ENCODE results near the gene ANKRD9.

Gene ANKRD9

DNA sequence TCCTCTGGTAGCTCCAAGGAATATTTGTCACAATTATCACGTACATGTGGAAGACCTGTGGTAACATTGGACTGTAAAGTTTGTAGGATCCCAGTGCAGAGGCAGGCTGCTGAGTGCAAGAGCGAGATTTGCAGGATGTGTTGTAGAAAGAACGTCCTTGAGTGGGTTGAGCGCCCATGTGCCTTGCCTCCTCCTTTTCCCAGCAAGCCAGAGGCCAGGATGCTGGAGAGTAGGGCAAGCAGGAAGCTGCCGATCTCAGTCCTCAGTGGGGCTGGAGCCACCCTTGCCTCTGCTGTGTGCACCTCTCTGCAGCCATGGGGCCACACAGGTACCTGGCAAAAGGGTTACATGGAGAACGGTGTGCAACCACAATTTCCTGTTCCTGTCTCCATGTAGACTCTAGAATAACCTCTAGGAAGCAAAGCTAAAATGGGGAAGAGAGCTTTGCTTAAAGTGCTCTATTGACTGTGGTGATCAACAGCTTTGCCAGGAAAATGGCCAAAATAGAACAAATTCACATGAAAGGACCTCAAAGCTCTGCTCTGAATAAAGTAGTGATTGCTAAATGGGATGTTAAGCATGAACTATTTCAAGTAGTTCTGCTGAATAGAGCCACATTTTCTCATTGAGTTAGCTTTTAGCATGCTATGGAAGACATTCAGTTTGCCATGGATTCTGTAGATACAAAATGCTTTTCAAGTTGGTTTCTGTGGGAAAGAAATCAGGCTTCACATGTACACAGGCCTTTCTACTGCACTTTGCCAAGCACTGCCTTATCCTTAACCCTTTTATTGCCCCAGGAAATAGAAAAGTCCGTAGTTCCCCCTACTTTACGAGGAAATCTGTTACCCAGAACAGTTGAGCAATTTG lies 37.4 kb downstream of the ANKRD9 start:
- DNase-seq: no peak

DNA sequence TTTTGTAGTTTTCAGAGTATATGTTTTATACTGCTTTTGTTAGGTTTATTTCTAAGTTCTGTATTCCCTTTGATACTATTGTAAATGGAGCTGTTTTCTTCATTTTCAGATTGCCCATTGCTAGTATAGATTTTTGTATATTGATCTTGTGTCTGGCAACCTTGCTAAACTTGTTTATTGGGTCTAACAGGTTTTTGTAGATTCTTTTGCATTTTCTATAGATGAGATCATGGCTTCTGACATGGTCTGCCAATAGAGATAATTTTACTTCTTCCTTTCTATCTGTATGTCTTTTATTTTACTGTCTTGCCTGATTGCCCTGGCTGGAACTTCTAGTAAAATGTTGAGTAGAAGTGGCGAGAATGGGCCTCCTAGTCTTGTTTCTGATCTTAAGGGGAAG lies 40.3 kb downstream of the ANKRD9 start:
- no peak for DNase-seq

DNA sequence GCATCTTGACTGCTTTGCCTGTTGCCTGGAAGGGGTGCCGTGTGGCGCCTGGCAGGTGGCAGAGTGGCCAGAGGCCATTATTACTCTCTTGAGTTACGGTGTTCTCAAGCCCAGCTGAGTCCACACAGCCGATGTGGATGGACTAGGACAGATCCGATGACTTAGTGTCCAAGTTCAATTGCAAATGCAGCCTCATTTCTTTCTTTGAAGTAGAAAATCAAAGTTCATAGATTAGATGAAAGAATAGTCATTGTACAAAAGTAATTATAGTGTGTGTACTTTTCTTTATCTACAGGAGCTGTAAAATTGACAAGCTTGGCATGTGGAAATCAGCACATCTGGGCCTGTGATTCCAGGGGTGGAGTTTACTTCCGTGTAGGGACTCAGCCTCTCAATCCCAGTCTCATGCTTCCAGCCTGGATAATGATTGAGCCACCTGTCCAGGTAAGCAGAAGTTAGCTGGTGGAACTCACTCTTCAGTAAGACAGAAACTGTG lies 44.7 kb downstream of the ANKRD9 start:
- no peak for DNase-seq

DNA sequence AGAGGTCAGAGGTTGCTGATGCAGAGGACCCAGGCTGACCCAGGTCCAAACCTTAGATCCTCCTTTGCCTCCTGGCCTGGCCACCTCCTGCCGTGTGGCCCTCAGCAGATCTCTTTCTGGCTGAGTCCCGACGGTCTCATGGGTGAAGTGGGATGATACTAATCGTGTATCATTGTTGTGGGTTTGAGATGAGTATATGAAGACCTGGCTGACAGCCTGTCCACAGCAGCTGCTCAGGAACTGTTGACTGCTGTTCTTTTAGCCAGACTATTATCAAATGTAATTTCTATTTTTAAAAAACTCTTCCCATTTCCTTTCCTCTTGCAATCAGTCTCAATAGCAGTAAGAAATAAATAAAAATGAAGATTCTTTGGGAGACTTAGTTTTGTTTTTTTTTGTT lies 45.6 kb downstream of the ANKRD9 start:
- no peak for DNase-seq

DNA sequence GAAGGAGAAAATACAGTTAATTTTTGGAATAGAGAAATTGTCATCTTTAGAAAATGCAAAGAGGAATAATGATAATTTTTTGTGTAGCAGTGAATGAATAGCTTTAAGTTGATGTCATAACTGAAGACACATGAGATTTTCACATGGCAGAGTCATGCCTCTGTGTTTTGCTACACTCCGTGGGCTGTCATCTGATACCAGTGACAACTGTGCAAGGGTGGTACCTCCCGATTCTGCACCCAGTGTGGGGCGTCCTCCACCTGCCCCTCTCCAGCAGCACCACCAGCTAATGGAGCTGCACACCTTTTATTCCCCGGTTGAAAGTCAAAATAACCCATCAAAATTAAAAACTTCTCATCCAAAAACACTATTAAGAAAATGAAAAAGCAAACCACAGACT lies 47.2 kb downstream of the ANKRD9 start:
- no peak for DNase-seq

DNA sequence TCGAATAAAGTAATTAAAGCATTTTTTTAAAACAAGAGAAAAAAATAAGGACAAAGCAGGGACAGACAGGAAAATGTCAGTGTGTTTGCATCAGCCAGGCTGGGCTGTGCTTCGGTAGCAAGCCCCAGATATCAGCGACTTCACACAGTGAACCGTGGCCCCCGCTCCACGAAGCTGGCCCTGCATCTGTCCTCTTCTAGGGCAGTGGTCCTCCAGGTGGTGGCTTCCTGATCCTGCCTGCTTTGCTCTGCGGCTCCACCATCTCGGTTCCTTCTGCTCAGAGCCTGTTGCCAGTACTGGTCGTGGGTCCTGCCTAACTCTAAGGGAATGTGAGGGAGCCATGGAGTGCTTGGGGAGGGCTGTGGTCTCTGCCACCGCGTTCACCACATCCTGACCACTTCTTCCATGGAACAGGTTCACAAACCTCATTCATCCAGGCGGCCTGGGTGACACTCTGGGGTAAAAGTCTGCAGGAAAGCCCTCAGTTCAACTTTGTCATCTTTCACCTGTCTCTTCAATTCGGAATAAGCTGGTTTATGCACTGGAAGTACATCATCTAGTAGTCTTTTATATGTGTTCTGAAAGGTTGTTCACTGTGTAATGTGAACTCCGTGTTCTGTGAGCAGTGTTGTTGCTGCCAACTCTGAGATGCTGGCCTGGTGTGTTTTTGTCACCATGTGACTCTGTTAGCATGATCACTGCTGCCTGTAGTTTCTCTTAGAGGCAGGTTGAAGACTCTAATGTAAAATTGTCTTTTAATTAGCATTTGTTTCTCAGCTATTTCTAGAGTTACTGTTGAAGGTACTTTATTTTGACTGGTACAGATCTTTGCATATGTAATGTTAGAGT lies 47.9 kb downstream of the ANKRD9 start:
- no peak for DNase-seq

DNA sequence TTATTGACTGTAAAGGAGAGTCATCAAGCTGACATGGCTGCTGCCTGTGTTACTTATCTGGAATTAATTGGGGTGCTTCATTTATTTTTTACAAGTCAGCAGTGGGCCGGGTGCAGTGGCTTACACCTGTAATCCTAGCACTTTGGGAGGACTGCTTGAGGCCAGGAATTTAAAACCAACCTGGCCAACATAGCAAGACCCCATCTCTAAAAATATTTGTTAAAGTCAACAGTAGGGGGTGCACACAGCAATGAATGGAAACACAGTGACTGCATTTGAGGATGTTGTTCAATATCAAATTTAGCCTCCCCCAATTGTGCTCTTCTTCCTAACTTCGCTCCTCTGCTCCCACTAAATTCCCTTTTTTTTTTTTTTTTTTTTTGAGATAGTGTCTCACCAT lies 52.1 kb downstream of the ANKRD9 start:
- no peak for DNase-seq

DNA sequence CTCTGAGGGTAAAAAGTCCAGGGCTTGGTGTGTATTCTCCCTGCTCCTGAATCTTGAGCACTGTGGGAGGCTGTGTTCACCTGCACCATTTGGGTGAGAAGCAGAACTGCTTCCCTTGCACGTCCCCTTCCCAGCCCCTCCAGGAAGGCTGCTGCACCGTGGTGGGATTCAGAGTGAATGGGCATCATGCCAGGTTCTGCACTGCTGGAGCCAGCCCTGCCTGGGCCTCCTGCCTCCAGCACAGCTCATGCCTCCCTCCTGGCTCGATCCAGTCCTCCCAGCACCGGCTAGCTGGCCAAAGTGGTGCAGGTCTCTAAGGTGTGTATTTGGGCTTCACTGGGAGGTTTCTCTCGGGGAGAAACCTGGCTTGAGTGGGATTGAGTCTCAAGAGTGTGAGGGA lies 54.9 kb downstream of the ANKRD9 start:
- DNase-seq: no peak

DNA sequence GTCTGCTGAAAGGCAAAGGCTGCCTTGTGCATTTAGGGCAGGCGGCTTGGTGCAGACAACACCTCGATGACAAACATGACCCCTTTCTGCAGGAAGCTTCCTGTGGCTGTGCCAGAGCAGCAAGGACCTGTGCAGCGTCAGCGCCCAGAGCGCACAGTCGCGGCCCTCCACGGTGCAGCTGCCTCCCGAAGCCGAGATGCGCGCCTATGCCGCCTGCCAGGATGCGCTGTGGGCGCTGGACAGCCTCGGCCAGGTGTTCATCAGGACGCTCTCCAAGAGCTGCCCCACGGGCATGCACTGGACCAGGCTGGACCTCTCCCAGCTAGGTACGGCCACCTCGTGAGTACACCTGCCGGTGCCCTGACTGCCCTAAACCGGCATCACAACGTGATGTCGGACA lies 57.3 kb downstream of the ANKRD9 start:
- DNase-seq: no peak

Measured in effector CD8-positive, alpha-beta T cell (primary cell).